ENCODE results near the gene RAET1L. TPM values are rescaled to one million over a fixed set of nuclear protein-coding genes. Genes with fewer than 3 reads are reported as not detected.

Gene RAET1L
- total and polyA plus RNA-seq, 9 of the 15 experiments (the other 6 are each of a cell fraction or from before 2014, with no cell fraction given) = not detected

DNA sequence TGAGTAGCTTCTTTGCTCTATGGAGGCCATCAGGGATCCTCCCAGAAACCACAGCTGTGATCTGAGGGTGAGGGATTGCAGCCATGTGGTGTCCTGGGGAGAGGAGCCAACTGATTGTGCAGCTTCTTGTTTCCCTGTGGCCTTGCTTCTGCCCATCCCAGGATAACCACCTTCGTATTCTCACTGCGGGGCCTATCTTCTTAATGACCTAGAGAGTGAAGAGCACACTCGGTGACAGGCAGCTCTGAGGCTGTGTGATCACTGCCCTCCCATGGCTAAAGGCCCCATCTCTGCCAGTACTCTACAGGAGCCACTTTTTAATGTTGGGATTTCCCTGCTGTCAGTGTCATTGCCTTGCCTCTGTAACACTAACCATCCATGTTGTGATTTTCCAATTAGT lies 5.3 kb upstream of the RAET1L start:
- WGBS (ENCODE audit: insufficient coverage, low coverage, missing lambda C conversion rate) = 2% methylated on average over 3 of the region's 3 CpGs
- Histone ChIP-seq H2AFZ (ENCODE audit: low read depth, low read length) (no peak overlapping the region), H3K36me3 (ENCODE audit: control insufficient read depth, insufficient read depth, low read length) (no peaks in the 10 kb centered on the region), H3K4me3 (no peak overlapping the region), H3K4me2 (ENCODE audit: insufficient read depth, low read length) (no peak overlapping the region), H3K9ac (ENCODE audit: insufficient read depth in 1 of 2, low read depth in 2 of 2, low read length in 2 of 2) (no peak overlapping the region), H3K9me1 (ENCODE audit: control insufficient read depth, insufficient read depth, low read length) (peaks cover 4% of the 10 kb centered on the region), H3K27me3 (ENCODE audit: control insufficient read depth in 2 of 2, insufficient read depth in 2 of 2, low read length in 2 of 2) (peaks cover 32 to 69% of the 10 kb centered on the region in 2 experiments), H3K79me2 (ENCODE audit: control insufficient read depth, insufficient read depth, low read length) (no peaks in the 10 kb centered on the region), H3K27ac (ENCODE audit: extremely low read depth, low read depth, low read length) (no peak overlapping the region), H4K20me1 (replicated peaks; ENCODE audit: control insufficient read depth, insufficient read depth, low read length) (0 out of 2 replicates have a peak, but pooled peaks cover 3% of the 10 kb centered on the region), H3K9me3 (replicated peaks; ENCODE audit: control insufficient read depth, insufficient read depth, low read depth, low read length) (no peaks in the 10 kb centered on the region), H3K4me1 (replicated peaks in 1 of 2; ENCODE audit: control insufficient read depth in 2 of 2, insufficient read depth in 2 of 2, low read length in 2 of 2) (peaks cover 0 to 5% of the 10 kb centered on the region in 2 experiments; a peak in 1 of 5 replicates)
- in situ Hi-C loops (cut with MboI) = no loop called here
- ATAC-seq (no peak), DNase-seq (ENCODE audit: extremely low read depth in 1 of 4, low spot score in 3 of 4) (no peak), FAIRE-seq (no peak)
- POLR2A ChIA-PET = interaction anchor here (1.0 kb wide), 1 partner anchor 12 kb away, joined by 4 read pairs; no protein-coding TSS in a partner anchor
- CTCF ChIA-PET (ENCODE audit: low intra/inter-chr PET ratio) = no interaction called here
- no TSS peak for BruUV-seq (replicated peaks)
- intact Hi-C loops (cut with micrococcal nuclease) = no loop called here
- TF ChIP-seq, protein P1, sequence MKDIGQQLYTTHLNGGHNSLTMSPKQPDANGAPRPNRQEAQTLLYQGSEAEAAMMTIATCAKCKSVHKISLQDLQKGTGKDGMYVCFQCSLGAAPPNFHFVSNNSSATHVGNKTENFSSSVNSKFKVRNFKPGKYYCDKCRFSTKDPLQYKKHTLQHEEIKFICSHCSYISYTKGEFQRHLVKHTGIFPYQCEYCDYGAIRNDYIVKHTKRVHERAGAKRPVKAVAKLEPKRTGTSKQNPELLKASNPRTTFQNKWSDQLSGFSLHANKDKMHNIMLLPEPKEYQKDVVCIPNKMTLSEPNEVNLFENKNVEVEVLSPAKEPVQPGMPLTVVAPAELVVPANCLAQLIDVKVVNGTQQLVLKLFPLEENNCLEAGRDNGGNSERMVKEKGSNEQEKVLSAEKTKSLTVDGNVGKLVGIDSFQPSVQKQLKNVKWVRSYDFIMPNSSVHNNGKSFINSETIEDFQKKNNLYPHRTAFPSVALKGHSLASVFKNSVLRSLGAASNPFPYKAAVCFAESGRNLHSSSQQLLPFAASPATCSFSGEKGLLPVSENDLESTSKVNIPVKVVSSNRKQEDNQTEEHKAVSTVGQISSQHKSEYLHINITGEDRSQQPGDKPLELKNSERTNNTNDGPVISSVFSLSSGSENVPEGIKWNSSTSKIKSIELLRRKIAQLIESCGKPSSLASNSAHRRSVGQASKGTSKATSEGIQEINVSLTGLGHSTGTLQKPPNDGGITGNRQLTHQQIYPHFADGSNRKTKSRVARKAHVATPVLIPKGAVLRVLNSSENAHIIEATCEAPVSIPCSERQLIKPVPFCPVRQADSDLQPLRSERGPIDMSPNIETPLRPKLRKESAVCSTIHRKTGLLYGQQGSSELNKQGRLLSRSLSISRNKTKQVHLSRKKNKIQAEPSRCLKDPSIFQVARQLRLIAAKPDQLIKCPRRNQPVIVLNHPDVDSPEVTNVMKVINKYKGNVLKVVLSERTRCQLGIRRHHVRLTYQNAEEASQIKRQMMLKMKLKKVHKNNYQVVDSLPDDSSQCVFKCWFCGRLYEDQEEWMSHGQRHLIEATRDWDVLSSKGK (CRISPR knock-in tag; IDR thresholded peaks at IDR 0.05) = no peak
- TF ChIP-seq KLF1 (tag; IDR thresholded peaks at IDR 0.05) = peak; percentile 41; the same call in 1 of the 2 replicates

Measured in K562 (cell line).